Prostate gland (tissue), 2 donors: ENCODE measurements around the gene HOXB7. TPM values are rescaled to one million over a fixed set of nuclear protein-coding genes. Genes with fewer than 3 reads are reported as not detected.

Experiments used
- DNase-seq: peaks from one replicate; pipeline ENCODE4 v3.0.0-alpha.2; 2019; ENCODE audit warnings: low spot score
- H3K27ac ChIP-seq, 2 donors: fragments of 200-600 bp; sonication (generic); 2 replicates each; pipeline ENCODE4 v1.5.1; 2017 to 2019
- H3K27me3 ChIP-seq: fragments of 200-600 bp; sonication (generic); replicated peaks from 2 replicates; pipeline ENCODE4 v1.5.1; 2019; ENCODE audit not compliant: insufficient read depth
- H3K36me3 ChIP-seq, 2 donors: fragments of 200-600 bp; sonication (generic); 1 replicate in 1 of 2; 2 replicates in 1 of 2; pipeline versions ENCODE4 v1.5.1 to v1.8.1; 2017 to 2019
- H3K4me1 ChIP-seq: fragments of 200-600 bp; sonication (generic); replicated peaks from 2 replicates; pipeline ENCODE4 v1.5.1; 2019
- H3K4me3 ChIP-seq, 2 donors: fragments of 200-600 bp; sonication (generic); 2 replicates each; pipeline ENCODE4 v1.5.1; 2017 to 2019
- H3K9me3 ChIP-seq: fragments of 200-600 bp; sonication (generic); 2 replicates; pipeline ENCODE4 v1.5.1; 2017
- CTCF ChIP-seq, 4 experiments: fragments of 200-600 bp in 2 of 4; fragments of 450-650 bp in 2 of 4; sonication (generic) in 2 of 4; IDR thresholded peaks; 1 replicate in 3 of 4; 2 replicates in 1 of 4; pipeline ENCODE4 v1.5.1; 2016 to 2019; ENCODE audit warnings: antibody characterized with exemption in 4 of 4, mild to moderate bottlenecking in 2 of 4, moderate library complexity in 2 of 4
- POLR2A ChIP-seq: fragments of 450-650 bp; IDR thresholded peaks from one replicate; pipeline ENCODE4 v1.6.1; 2016; ENCODE audit warnings: antibody characterized with exemption, mild to moderate bottlenecking
- POLR2AphosphoS5 ChIP-seq: sonication (generic); formaldehyde crosslinking; IDR thresholded peaks from one replicate; pipeline ENCODE4 v1.6.1; 2017; ENCODE audit warnings: antibody characterized with exemption
- WGBS: methylation state at CpG from one replicate; pipeline ENCODE4 v1.1.5; 2018; 5-methylcytosine and 5-hydroxymethylcytosine counted together
- intact Hi-C: fragments of 100-400 bp; cut with DNase I; formaldehyde crosslinking; loops from one replicate; pipeline ENCODE4 v1.14.2; 2022
- total RNA-seq, 2 donors: library from RNA; depleted of rRNA; stranded (reverse); fragments of >200 nt; gene quantifications; one replicate each; pipeline ENCODE4 v1.1.0, GENCODE V29; 2016

Gene HOXB7
- total RNA-seq, 2 donors from 2014 or later, result 0.73 to 3.4 TPM

GRCh38 chr17:48647103-48647962 is 36.5 kb upstream of the HOXB7 start:
- intact Hi-C loops, result no loop called here
- no peaks in the 10 kb centered on the region for H3K4me1 ChIP-seq
- H3K27ac ChIP-seq, result no peak overlapping the region
- no peak for TF ChIP-seq POLR2A
- TF ChIP-seq POLR2AphosphoS5, result no peak
- TF ChIP-seq CTCF (IDR thresholded peaks at IDR 0.05), result no peak
- WGBS, result 3% methylated on average over 29 of the region's 30 CpGs
- no peaks in the 10 kb centered on the region for H3K9me3 ChIP-seq
- H3K36me3 ChIP-seq, result no peaks in the 10 kb centered on the region
- H3K27me3 ChIP-seq, result peaks cover 15% of the 10 kb centered on the region
- peak overlapping the region; percentile 4 to 22 for H3K4me3 ChIP-seq
- DNase-seq, result no peak

- no peaks in the 10 kb centered on the region for H3K36me3 ChIP-seq
- no peaks in the 10 kb centered on the region for H3K9me3 ChIP-seq
- no peak for TF ChIP-seq CTCF (IDR thresholded peaks at IDR 0.05)
- TF ChIP-seq POLR2AphosphoS5, result no peak
- no peak for TF ChIP-seq POLR2A
- 7% methylated on average over 69 of the region's 80 CpGs for WGBS
- no peaks in the 10 kb centered on the region for H3K4me1 ChIP-seq
- H3K27ac ChIP-seq, result no peak overlapping the region
- peak overlapping the region in 1 of 2 donors; percentile 3 for H3K4me3 ChIP-seq
- DNase-seq, result no peak
- peaks cover 15% of the 10 kb centered on the region for H3K27me3 ChIP-seq
- intact Hi-C loops, result no loop called here
Observed at GRCh38 chr17:48646183-48647102, 35.6 kb upstream of the HOXB7 start.

GRCh38 chr17:48645639-48646182 is 34.9 kb upstream of the HOXB7 start:
- H3K9me3 ChIP-seq, result no peaks in the 10 kb centered on the region
- DNase-seq, result no peak
- TF ChIP-seq POLR2AphosphoS5 (no peak), POLR2A (no peak)
- intact Hi-C loops, result no loop called here
- no peaks in the 10 kb centered on the region for H3K36me3 ChIP-seq
- H3K4me1 ChIP-seq, result no peaks in the 10 kb centered on the region
- H3K27me3 ChIP-seq, result peaks cover 15% of the 10 kb centered on the region
- no peak overlapping the region for H3K27ac ChIP-seq
- 62% methylated on average over 14 of the region's 14 CpGs for WGBS
- no peak overlapping the region for H3K4me3 ChIP-seq

- 76% methylated on average over 6 of the region's 6 CpGs for whole genome bisulfite sequencing
- DNase-seq, result no peak
- H3K4me3 ChIP-seq, result no peak overlapping the region
- no peaks in the 10 kb centered on the region for H3K4me1 ChIP-seq
- no peaks in the 10 kb centered on the region for H3K9me3 ChIP-seq
- intact Hi-C loops, result no loop called here
- TF ChIP-seq POLR2A, result no peak
- TF ChIP-seq POLR2AphosphoS5, result no peak
- TF ChIP-seq CTCF (IDR thresholded peaks at IDR 0.05), result no peak
- no peak overlapping the region for H3K27ac ChIP-seq
- H3K36me3 ChIP-seq, result no peaks in the 10 kb centered on the region
- peaks cover 15% of the 10 kb centered on the region for H3K27me3 ChIP-seq
Observed at GRCh38 chr17:48644910-48645557, 34.2 kb upstream of the HOXB7 start.

GRCh38 chr17:48644159-48644558 is 33.3 kb upstream of the HOXB7 start:
- no peaks in the 10 kb centered on the region for H3K36me3 ChIP-seq
- TF ChIP-seq CTCF (IDR thresholded peaks at IDR 0.05), result no peak
- no peak for TF ChIP-seq POLR2A
- TF ChIP-seq POLR2AphosphoS5, result no peak
- peaks cover 15% of the 10 kb centered on the region for H3K27me3 ChIP-seq
- no peaks in the 10 kb centered on the region for H3K4me1 ChIP-seq
- H3K9me3 ChIP-seq, result no peaks in the 10 kb centered on the region
- no peak overlapping the region for H3K4me3 ChIP-seq
- WGBS, result 92% methylated on average over 1 of the region's 1 CpG
- no peak for DNase-seq
- intact Hi-C loops, result no loop called here
- no peak overlapping the region for H3K27ac ChIP-seq
